ENCODE measurements around the gene OR2L3. TPM values are rescaled to one million over a fixed set of nuclear protein-coding genes. Genes with fewer than 3 reads are reported as not detected.

OR2L3 gene
- total RNA-seq, 2 donors from 2014 or later: not detected

Other genes starting within 250 kb of the OR2L3 start
- not detected for gene OR14A16, start 222.7 kb upstream of the OR2L3 start, total RNA-seq
- gene OR11L1, start 204.9 kb upstream of the OR2L3 start, total RNA-seq: not detected
- gene TRIM58, start 189.6 kb upstream of the OR2L3 start, total RNA-seq: under 1 TPM; 0.32 to 0.60 TPM
- gene OR2W3, start 151.2 kb upstream of the OR2L3 start, total RNA-seq: under 1 TPM in 1 of 2 donors, not detected in 1; 0.26 TPM
- not detected for gene OR2T8, start 126.6 kb upstream of the OR2L3 start, total RNA-seq
- gene OR2AJ1, start 121.9 kb upstream of the OR2L3 start, total RNA-seq: not detected
- gene OR2L8, start 98.0 kb upstream of the OR2L3 start, total RNA-seq: not detected
- gene OR2AK2, start 81.6 kb upstream of the OR2L3 start, total RNA-seq: not detected
- not detected for gene OR2L5, start 33.2 kb upstream of the OR2L3 start, total RNA-seq
- gene OR2L2, start 16.8 kb upstream of the OR2L3 start, total RNA-seq: under 1 TPM in 1 of 2 donors, not detected in 1; 0.05 TPM
- gene OR2L13, start 48.3 kb downstream of the OR2L3 start, total RNA-seq: not detected
- gene OR2M5, start 98.3 kb downstream of the OR2L3 start, total RNA-seq: not detected
- not detected for gene OR2M2, start 128.0 kb downstream of the OR2L3 start, total RNA-seq
- gene OR2M3, start 150.4 kb downstream of the OR2L3 start, total RNA-seq: not detected
- gene OR2M4, start 184.6 kb downstream of the OR2L3 start, total RNA-seq: not detected
- gene OR2T33, start 231.1 kb downstream of the OR2L3 start, total RNA-seq: not detected